ENCODE results near the gene ZNF398. TPM values are rescaled to one million over a fixed set of nuclear protein-coding genes. Genes with fewer than 3 reads are reported as not detected.

Gene ZNF398
- total and polyA plus RNA-seq, 9 of the 15 experiments (the other 6 are each of a cell fraction or from before 2014, with no cell fraction given) = 4.0 to 18.6 (median 10.4) TPM

DNA sequence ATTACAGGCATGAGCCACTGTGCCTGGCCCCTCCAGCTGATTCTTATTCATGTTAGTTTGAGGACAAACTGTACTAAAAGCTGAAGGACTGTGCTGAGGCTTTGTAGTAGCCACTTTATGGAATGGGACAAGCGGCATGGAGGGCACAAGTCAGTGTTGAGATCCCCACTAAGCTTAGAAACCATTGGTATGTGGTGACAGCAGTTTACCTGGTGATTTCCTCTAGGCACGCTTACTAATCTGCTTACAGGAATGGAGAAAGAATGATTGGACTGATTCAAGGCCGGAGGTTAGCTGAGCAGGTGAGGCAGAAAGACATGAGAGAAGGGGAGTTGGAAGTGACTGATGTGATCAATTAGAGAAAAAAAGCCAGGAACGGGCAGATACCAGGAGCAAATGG is 3.7 kb downstream of the ZNF398 start:
- ChIA-PET POLR2A (interaction anchor here (0.6 to 3.1 kb wide), 3 partner anchors 10 to 453 kb away, joined by 3 to 10 read pairs (median 3); no protein-coding TSS in a partner anchor), CTCF (ENCODE audit: low intra/inter-chr PET ratio) (no interaction called here)
- H3K36me3 ChIP-seq (ENCODE audit: control insufficient read depth, insufficient read depth, low read length) = peaks cover 43% of the 10 kb centered on the region; the same call in 2 of the 3 replicates
- H3K4me1 ChIP-seq (replicated peaks in 1 of 2; ENCODE audit: control insufficient read depth in 2 of 2, insufficient read depth in 2 of 2, low read length in 2 of 2) = peaks cover 3 to 31% of the 10 kb centered on the region in 2 experiments; a peak in 3 of 5 replicates
- no peak overlapping the region; a peak in 1 of 4 replicates for H3K9ac ChIP-seq (ENCODE audit: insufficient read depth in 1 of 2, low read depth in 2 of 2, low read length in 2 of 2)
- H3K27me3 ChIP-seq (ENCODE audit: control insufficient read depth in 2 of 2, insufficient read depth in 2 of 2, low read length in 2 of 2) = no peaks in the 10 kb centered on the region
- 65% methylated on average over 4 of the region's 4 CpGs for WGBS (ENCODE audit: insufficient coverage, low coverage, missing lambda C conversion rate)
- ATAC-seq (no peak), DNase-seq (ENCODE audit: extremely low read depth in 1 of 4, low spot score in 3 of 4) (no peak), FAIRE-seq (no peak)
- in situ Hi-C loops (cut with MboI) (no loop called here), intact Hi-C loops (cut with micrococcal nuclease) (no loop called here)
- H3K4me2 ChIP-seq (ENCODE audit: insufficient read depth, low read length) = no peak overlapping the region
- no peak overlapping the region for H3K4me3 ChIP-seq
- peaks cover 71% of the 10 kb centered on the region for H3K79me2 ChIP-seq (ENCODE audit: control insufficient read depth, insufficient read depth, low read length)
- BruUV-seq (replicated peaks) = TSS peak; percentile 13
- no peaks in the 10 kb centered on the region for H3K9me1 ChIP-seq (ENCODE audit: control insufficient read depth, insufficient read depth, low read length)
- TF ChIP-seq, protein P1, sequence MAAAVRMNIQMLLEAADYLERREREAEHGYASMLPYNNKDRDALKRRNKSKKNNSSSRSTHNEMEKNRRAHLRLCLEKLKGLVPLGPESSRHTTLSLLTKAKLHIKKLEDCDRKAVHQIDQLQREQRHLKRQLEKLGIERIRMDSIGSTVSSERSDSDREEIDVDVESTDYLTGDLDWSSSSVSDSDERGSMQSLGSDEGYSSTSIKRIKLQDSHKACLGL (CRISPR knock-in tag; IDR thresholded peaks at IDR 0.05; ENCODE audit: borderline replicate concordance, poor library complexity, severe bottlenecking) = no peak
- no peak for TF ChIP-seq ZFPM2 (CRISPR knock-in tag; IDR thresholded peaks at IDR 0.05)
- TF ChIP-seq SP1 (CRISPR knock-in tag; IDR thresholded peaks at IDR 0.05) = no peak
- TF ChIP-seq ZNF408 (CRISPR knock-in tag; IDR thresholded peaks at IDR 0.05; ENCODE audit: low read depth) = no peak
- no peak for TF ChIP-seq C11orf30 (IDR thresholded peaks at IDR 0.05; ENCODE audit: low read depth)
- TF ChIP-seq ERF (CRISPR knock-in tag; IDR thresholded peaks at IDR 0.05) = no peak
- no peak for TF ChIP-seq ZNF354B (CRISPR knock-in tag; IDR thresholded peaks at IDR 0.05)
- H2AFZ ChIP-seq (ENCODE audit: low read depth, low read length) = no peak overlapping the region
- H3K27ac ChIP-seq (ENCODE audit: extremely low read depth, low read depth, low read length) = no peak overlapping the region
- peaks cover 4% of the 10 kb centered on the region; the same call in 1 of the 2 replicates for H4K20me1 ChIP-seq (replicated peaks; ENCODE audit: control insufficient read depth, insufficient read depth, low read length)
- no peaks in the 10 kb centered on the region for H3K9me3 ChIP-seq (replicated peaks; ENCODE audit: control insufficient read depth, insufficient read depth, low read depth, low read length)

All from K562 (cell line).